Measurements from ENCODE around the gene C12orf43. TPM values are rescaled to one million over a fixed set of nuclear protein-coding genes. Genes with fewer than 3 reads are reported as not detected.

Gene C12orf43
- total RNA-seq, 1 donor from 2014 or later, result 7.6 TPM

- intact Hi-C loops (cut with micrococcal nuclease), result no loop called here
- Histone ChIP-seq H3K4me1 (no peaks in the 10 kb centered on the region), H3K27ac (replicated peaks) (no peak overlapping the region), H3K4me3 (no peak overlapping the region), H3K9me3 (replicated peaks) (no peaks in the 10 kb centered on the region), H3K36me3 (no peaks in the 10 kb centered on the region), H3K27me3 (ENCODE audit: low read depth) (no peaks in the 10 kb centered on the region)
- no peak for DNase-seq
- TF ChIP-seq CTCF (IDR thresholded peaks at IDR 0.05; ENCODE audit: borderline replicate concordance), result no peak
Measured at GRCh38 chr12:121025442-121026226, 9.3 kb upstream of the C12orf43 start.

GRCh38 chr12:121023799-121024198 is 7.5 kb upstream of the C12orf43 start:
- Histone ChIP-seq H3K36me3 (no peaks in the 10 kb centered on the region), H3K4me3 (no peak overlapping the region), H3K9me3 (replicated peaks) (no peaks in the 10 kb centered on the region), H3K4me1 (no peaks in the 10 kb centered on the region), H3K27me3 (ENCODE audit: low read depth) (no peaks in the 10 kb centered on the region), H3K27ac (replicated peaks) (no peak overlapping the region)
- TF ChIP-seq CTCF (IDR thresholded peaks at IDR 0.05; ENCODE audit: borderline replicate concordance), result no peak
- intact Hi-C loops (cut with micrococcal nuclease), result no loop called here
- DNase-seq, result no peak

GRCh38 chr12:121022713-121023112 is 6.4 kb upstream of the C12orf43 start:
- Histone ChIP-seq H3K36me3 (no peaks in the 10 kb centered on the region), H3K9me3 (replicated peaks) (no peaks in the 10 kb centered on the region), H3K27me3 (ENCODE audit: low read depth) (no peaks in the 10 kb centered on the region), H3K4me3 (no peak overlapping the region), H3K27ac (replicated peaks) (no peak overlapping the region), H3K4me1 (no peaks in the 10 kb centered on the region)
- DNase-seq, result no peak
- TF ChIP-seq CTCF (IDR thresholded peaks at IDR 0.05; ENCODE audit: borderline replicate concordance), result no peak
- intact Hi-C loops (cut with micrococcal nuclease), result no loop called here

- H3K27me3 ChIP-seq (ENCODE audit: low read depth), result no peaks in the 10 kb centered on the region
- H3K27ac ChIP-seq (replicated peaks), result no peak overlapping the region
- no peak for TF ChIP-seq CTCF (IDR thresholded peaks at IDR 0.05; ENCODE audit: borderline replicate concordance)
- DNase-seq, result no peak
- intact Hi-C loops (cut with micrococcal nuclease), result no loop called here
- H3K4me1 ChIP-seq, result no peaks in the 10 kb centered on the region
- no peak overlapping the region for H3K4me3 ChIP-seq
- no peaks in the 10 kb centered on the region for H3K36me3 ChIP-seq
- H3K9me3 ChIP-seq (replicated peaks), result no peaks in the 10 kb centered on the region
Measured at GRCh38 chr12:121021754-121022153, 5.5 kb upstream of the C12orf43 start.

GRCh38 chr12:121018860-121019617 is 2.8 kb upstream of the C12orf43 start:
- intact Hi-C loops (cut with micrococcal nuclease), result no loop called here
- Histone ChIP-seq H3K36me3 (no peaks in the 10 kb centered on the region), H3K27me3 (ENCODE audit: low read depth) (no peaks in the 10 kb centered on the region), H3K27ac (replicated peaks) (no peak overlapping the region), H3K4me3 (no peak overlapping the region), H3K9me3 (replicated peaks) (no peaks in the 10 kb centered on the region), H3K4me1 (peaks cover 11% of the 10 kb centered on the region)
- DNase-seq, result no peak
- no peak for TF ChIP-seq CTCF (IDR thresholded peaks at IDR 0.05; ENCODE audit: borderline replicate concordance)

Data from left ventricle myocardium inferior (tissue), 1 donor.